Embryonic facial prominence (tissue), 1 donor: Measurements from ENCODE around the gene MERTK.
"Not testable (repeated sequence)": the region's sequence is repeated elsewhere in the genome, so short reads cannot be mapped to it uniquely, and the experiment has no call there.

Experiments
- DNase-seq: peaks from one replicate; pipeline ENCODE4 v3.0.0-alpha.2; 2016; ENCODE audit errors: extremely low spot score

MERTK gene

DNA sequence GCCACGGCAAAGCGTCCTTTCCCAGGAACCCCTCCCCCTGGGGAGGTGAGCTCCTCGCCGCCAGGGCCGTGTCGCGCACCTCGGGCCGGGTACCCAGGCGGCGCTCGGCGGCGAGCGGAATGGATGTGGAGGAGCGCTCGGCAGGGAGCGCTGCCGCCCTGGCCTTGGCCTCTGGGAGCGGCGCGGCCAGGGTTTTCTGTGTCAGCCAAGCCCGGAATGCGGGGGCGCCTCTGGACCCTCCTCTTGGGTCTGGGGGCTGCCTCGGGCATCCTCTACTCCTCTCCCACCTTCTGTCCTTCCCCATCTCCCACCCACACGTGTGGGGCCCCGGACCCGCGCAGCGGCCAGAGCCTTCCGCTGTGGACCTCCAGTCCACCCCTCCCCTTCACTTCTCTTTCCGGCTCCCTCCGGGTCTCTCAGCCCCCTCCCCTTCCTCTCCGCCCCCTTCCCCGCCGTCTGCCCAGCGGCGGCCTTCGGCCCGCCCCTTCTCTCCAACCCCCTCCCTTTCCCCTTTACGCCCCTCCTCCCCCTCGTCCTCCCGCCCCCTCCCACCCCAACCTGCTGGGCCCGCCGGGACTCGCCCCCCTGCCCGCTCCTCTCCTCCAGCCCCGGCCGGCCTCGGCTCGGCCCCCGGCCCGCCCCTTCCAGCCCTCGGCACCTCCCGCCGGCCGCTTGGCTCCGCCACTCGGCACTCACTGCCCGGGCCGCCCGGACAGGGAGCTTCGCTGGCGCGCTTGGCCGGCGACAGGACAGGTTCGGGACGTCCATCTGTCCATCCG, at the start of gene MERTK:
MERTK (plus strand) TSS at position 684 of the 779 bp plus-strand sequence. CDS start 129 bp downstream, outside the sequence.
- DNase-seq = peak; percentile 92

GRCh38 chr2:111850646-111851045, 47.8 kb upstream of the MERTK start:
- DNase-seq = not testable (repeated sequence)

DNA sequence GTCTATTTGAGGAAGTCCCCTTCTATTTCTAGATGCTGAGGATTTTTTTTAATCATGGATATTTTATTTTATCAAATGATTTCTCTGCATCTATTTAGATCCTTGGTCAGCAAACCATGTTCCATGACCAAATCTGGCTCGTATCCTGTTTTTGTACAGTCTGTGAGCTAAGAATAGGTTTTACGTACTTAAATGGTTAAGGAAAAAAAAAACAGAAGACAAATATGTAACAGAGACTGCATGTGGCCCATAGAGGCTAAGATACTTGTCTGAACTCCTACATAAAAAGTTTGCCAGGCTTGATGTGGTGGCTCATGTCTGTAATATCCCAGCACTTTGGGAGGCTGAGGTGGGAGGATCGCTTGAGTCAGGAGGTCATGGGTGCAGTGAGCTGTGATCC, 45.9 kb upstream of the MERTK start:
- not testable (repeated sequence) for DNase-seq

- not testable (repeated sequence) for DNase-seq
Observed at GRCh38 chr2:111860005-111860404, 38.4 kb upstream of the MERTK start.

DNA sequence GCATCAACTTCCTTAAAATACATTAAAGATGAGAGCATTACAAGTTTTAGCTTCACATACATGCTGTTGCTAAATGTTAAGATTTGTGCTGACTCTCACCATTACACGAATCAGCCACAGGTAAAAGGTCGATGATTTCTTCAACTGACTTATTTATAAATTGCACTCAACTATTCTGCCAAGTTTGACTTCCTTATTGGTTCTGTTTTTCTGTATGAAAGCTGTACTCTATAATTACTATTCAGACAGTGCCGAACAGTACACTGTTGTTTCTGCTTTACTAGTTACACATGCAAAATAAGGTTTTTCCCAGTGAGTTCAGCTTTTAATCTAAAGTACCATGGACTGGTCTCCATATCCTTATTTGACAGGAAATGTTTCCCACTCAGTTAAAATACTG, 33.3 kb upstream of the MERTK start:
- not testable (repeated sequence) for DNase-seq

GRCh38 chr2:111872806-111873205, 25.6 kb upstream of the MERTK start:
- not testable (repeated sequence) for DNase-seq

- DNase-seq = no peak
Observed at GRCh38 chr2:111883661-111884591, 14.5 kb upstream of the MERTK start, which contains the start of gene ANAPC1. TSS of gene ANAPC1 (minus strand) at chr2:111884193. CDS start at chr2:111880825, 3,368 bp downstream.

DNA sequence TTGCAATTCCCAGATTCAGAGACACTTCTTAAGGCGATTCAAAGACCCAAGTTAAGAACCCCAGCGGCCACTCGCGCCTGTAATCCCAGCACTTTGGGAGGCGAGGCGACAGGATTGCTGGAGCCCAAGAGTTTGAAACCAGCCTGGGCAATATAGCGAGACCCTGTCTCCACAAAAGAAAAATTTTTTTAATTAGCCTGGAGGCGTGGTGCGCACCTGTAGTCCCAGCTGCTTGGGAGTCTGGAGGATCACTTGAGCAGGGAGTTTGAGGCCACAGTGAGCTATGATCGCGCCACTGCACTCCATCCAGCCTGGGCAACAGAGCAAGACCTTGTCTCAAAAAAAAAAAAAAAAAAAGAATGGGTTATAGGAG, 13.8 kb upstream of the MERTK start:
- DNase-seq = no peak

GRCh38 chr2:111896024-111896423, 2.4 kb upstream of the MERTK start:
- no peak for DNase-seq

- no peak for DNase-seq
Observed at GRCh38 chr2:111896576-111896975, 1.8 kb upstream of the MERTK start.

GRCh38 chr2:111897630-111897923, 830 bp upstream of the MERTK start:
- DNase-seq = no peak

DNA sequence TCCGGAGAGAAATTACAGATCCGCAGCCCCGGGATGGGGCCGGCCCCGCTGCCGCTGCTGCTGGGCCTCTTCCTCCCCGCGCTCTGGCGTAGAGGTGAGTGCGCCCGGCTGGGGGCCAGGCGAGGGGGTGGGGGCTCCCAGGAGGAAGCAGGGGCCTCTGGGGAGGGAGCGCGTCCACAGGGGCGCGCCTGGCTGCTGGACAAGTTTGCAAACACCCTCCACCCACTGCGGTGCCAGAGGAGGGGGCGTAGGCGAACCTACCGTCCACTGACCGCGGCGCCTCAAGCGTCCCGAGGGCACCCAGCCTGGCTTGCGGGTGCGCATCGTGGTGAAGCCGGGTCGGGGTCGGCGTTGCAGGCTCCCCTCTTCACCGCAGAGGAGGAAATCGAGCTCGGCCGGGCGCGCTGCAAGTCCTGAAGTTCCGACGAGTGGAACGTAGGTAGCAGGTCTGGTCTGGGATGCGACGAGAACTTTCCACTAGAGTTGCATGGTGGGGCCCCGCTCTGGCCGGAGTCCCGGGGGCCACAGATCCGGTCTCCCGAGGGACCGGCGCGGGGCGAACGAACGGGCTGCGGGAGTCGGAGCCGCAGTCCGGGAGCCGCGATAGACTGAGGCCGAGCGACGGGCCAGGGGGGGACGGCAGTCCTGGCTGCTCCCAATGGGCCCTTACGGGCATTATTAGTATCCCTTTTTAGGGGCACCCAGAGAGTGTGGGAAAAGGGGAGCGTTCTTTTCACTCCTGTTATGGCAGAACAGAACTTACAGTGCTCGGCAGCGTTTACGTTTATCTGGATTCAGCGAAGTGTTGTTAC, 502 bp downstream of the MERTK start:
- DNase-seq = no peak

GRCh38 chr2:111900859-111901258, 2.5 kb downstream of the MERTK start:
- DNase-seq = no peak

GRCh38 chr2:111903516-111903915, 5.1 kb downstream of the MERTK start:
- no peak for DNase-seq

GRCh38 chr2:111903930-111904439, 5.6 kb downstream of the MERTK start:
- no peak for DNase-seq

DNA sequence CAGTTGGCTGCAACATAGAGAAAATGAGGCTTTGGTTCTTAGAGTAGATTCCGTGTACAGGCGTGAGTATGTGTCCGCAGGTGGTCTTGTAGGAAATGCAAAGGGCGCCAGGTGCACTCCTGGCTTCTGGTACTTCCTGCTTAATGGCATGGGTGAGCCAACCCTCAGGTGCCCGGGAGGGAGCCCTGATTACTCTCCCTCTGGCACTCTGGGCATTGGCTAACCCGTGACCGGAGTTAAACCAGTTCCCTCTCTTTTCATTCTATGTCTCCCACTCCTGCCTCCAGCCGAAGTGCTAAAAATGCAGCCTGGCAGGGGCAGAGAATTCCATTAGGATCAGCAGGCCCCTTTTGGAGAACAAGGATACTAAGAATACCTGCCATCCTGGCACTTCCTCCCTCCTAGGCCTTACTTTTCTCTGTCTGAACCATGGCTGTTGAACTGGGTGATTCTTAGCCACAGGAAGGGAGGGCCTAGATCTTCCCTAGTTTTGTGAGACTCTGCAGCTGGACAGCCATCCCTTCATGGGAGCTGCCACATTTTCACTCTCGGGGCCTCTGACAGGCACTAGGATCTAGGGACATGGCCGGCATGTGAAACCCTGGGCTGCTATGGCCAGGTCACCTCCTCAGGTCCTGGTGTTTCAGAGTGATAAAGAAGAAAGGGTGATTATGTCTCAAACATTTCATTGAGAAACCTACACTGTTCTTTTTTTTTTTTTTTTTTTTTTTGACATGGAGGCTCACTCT, 6.5 kb downstream of the MERTK start:
- no peak for DNase-seq

- not testable (repeated sequence) for DNase-seq
Observed at GRCh38 chr2:111905475-111905869, 7.1 kb downstream of the MERTK start.

GRCh38 chr2:111905990-111906735, 7.8 kb downstream of the MERTK start:
- no peak for DNase-seq

- no peak for DNase-seq
Observed at GRCh38 chr2:111908578-111908977, 10.2 kb downstream of the MERTK start.

DNA sequence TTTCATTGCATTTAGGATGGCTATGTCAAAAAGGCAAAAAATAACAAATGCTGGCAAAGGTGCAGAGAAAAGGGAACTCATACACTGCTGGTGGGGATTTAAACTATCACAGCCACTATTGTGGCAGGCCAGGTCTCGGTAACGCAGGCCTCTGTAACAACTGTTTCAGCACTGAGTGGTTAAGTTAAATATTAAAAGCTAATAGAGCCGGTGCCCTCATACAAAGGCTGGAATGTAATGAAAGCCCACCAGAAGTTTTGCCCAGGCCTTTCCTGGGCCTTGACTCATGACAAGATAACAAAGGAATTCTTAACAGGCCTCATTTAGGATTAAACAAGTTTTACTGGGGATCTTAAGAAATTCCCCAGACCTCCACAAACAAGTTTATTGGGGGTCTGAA, 10.7 kb downstream of the MERTK start:
- DNase-seq = no peak
